Measurements from ENCODE around the gene ZRANB1.

The ZRANB1 gene

GRCh38 chr10:125025341-125025740 is 83.4 kb downstream of the ZRANB1 start:
- no peak overlapping the region for H3K4me2 ChIP-seq (ENCODE audit: low read depth, low read length, poor library complexity, severe bottlenecking)

GRCh38 chr10:125026036-125026931 is 84.4 kb downstream of the ZRANB1 start:
- no peak overlapping the region for H3K9ac ChIP-seq (ENCODE audit: low read length)
- H3K36me3 ChIP-seq (ENCODE audit: low read length), result no peaks in the 10 kb centered on the region
- no peak overlapping the region for H3K4me2 ChIP-seq (ENCODE audit: low read depth, low read length, poor library complexity, severe bottlenecking)
- TF ChIP-seq CTCF (IDR thresholded peaks at IDR 0.05; ENCODE audit: insufficient read depth, low read length, poor library complexity, severe bottlenecking), result no peak
- no peak for TF ChIP-seq EZH2phosphoT487 (conservative IDR thresholded peaks at IDR 0.05; ENCODE audit: low read length)
- no peaks in the 10 kb centered on the region for H3K9me3 ChIP-seq (ENCODE audit: insufficient read depth, low read length)
- no peaks in the 10 kb centered on the region for H3K79me2 ChIP-seq (ENCODE audit: insufficient read depth, low read length)
- no peaks in the 10 kb centered on the region for H3K9me2 ChIP-seq (replicated peaks; ENCODE audit: insufficient read depth, low read length)
- H2AFZ ChIP-seq (ENCODE audit: low read depth, low read length, severe bottlenecking), result no peak overlapping the region
- H3K27ac ChIP-seq (ENCODE audit: low read depth, low read length), result no peak overlapping the region
- H4K20me1 ChIP-seq (ENCODE audit: low read depth, low read length), result no peaks in the 10 kb centered on the region
- no peaks in the 10 kb centered on the region for H3K27me3 ChIP-seq (ENCODE audit: low read length)
- no peaks in the 10 kb centered on the region for H3F3A ChIP-seq (ENCODE audit: insufficient read depth)
- H3K4me3 ChIP-seq (ENCODE audit: insufficient read depth, low read length, poor library complexity, severe bottlenecking), result no peak overlapping the region

More at GRCh38 chr10:125025341-125025740, 83.4 kb downstream of the ZRANB1 start:
- Histone ChIP-seq H3K9ac (ENCODE audit: low read length) (no peak overlapping the region), H3F3A (ENCODE audit: insufficient read depth) (no peaks in the 10 kb centered on the region), H3K27ac (ENCODE audit: low read depth, low read length) (no peak overlapping the region), H3K27me3 (ENCODE audit: low read length) (no peaks in the 10 kb centered on the region), H3K9me3 (ENCODE audit: insufficient read depth, low read length) (no peaks in the 10 kb centered on the region), H4K20me1 (ENCODE audit: low read depth, low read length) (no peaks in the 10 kb centered on the region), H3K36me3 (ENCODE audit: low read length) (no peaks in the 10 kb centered on the region), H3K4me3 (ENCODE audit: insufficient read depth, low read length, poor library complexity, severe bottlenecking) (no peak overlapping the region), H3K79me2 (ENCODE audit: insufficient read depth, low read length) (no peaks in the 10 kb centered on the region), H3K9me2 (replicated peaks; ENCODE audit: insufficient read depth, low read length) (no peaks in the 10 kb centered on the region), H2AFZ (ENCODE audit: low read depth, low read length, severe bottlenecking) (no peak overlapping the region)
- TF ChIP-seq CTCF (IDR thresholded peaks at IDR 0.05; ENCODE audit: insufficient read depth, low read length, poor library complexity, severe bottlenecking) (no peak), EZH2phosphoT487 (conservative IDR thresholded peaks at IDR 0.05; ENCODE audit: low read length) (0 out of 2 replicates have a peak, but pooled peaks have one; percentile 71)

GRCh38 chr10:125026974-125027735 is 85.2 kb downstream of the ZRANB1 start:
- Histone ChIP-seq H3K27me3 (ENCODE audit: low read length) (no peaks in the 10 kb centered on the region), H4K20me1 (ENCODE audit: low read depth, low read length) (no peaks in the 10 kb centered on the region)
- TF ChIP-seq EZH2phosphoT487 (conservative IDR thresholded peaks at IDR 0.05; ENCODE audit: low read length) (no peak), CTCF (IDR thresholded peaks at IDR 0.05; ENCODE audit: insufficient read depth, low read length, poor library complexity, severe bottlenecking) (no peak)

More at GRCh38 chr10:125026974-125027735, 85.2 kb downstream of the ZRANB1 start:
- no peaks in the 10 kb centered on the region for H3K79me2 ChIP-seq (ENCODE audit: insufficient read depth, low read length)
- H3K9ac ChIP-seq (ENCODE audit: low read length), result no peak overlapping the region
- H3K27ac ChIP-seq (ENCODE audit: low read depth, low read length), result no peak overlapping the region
- no peaks in the 10 kb centered on the region for H3K36me3 ChIP-seq (ENCODE audit: low read length)
- no peaks in the 10 kb centered on the region for H3K9me2 ChIP-seq (replicated peaks; ENCODE audit: insufficient read depth, low read length)
- no peak overlapping the region for H2AFZ ChIP-seq (ENCODE audit: low read depth, low read length, severe bottlenecking)
- H3K4me2 ChIP-seq (ENCODE audit: low read depth, low read length, poor library complexity, severe bottlenecking), result no peak overlapping the region
- no peaks in the 10 kb centered on the region for H3K9me3 ChIP-seq (ENCODE audit: insufficient read depth, low read length)
- no peak overlapping the region for H3K4me3 ChIP-seq (ENCODE audit: insufficient read depth, low read length, poor library complexity, severe bottlenecking)
- H3F3A ChIP-seq (ENCODE audit: insufficient read depth), result no peaks in the 10 kb centered on the region

Measured in SU-DHL-6 (cell line).